Effector memory CD4-positive, alpha-beta T cell (primary cell): ENCODE data around the gene BRPF1.

Experiments used
- DNase-seq, 3 donors: peaks; one replicate each; pipeline ENCODE4 v3.0.0-alpha.2; 2020
- H3K27ac ChIP-seq: 2 replicates; pipeline ENCODE4 v1.7.0; 2013; ENCODE audit warnings: mild to moderate bottlenecking, low read length, moderate library complexity; ENCODE audit not compliant: insufficient read depth, poor library complexity, severe bottlenecking
- H3K27me3 ChIP-seq: replicated peaks from 2 replicates; pipeline ENCODE4 v1.7.0; 2013; ENCODE audit warnings: mild to moderate bottlenecking, low read length; ENCODE audit not compliant: insufficient read depth, control insufficient read depth, poor library complexity, severe bottlenecking
- H3K36me3 ChIP-seq: 2 replicates; pipeline ENCODE4 v1.7.0; 2013; ENCODE audit warnings: mild to moderate bottlenecking, low read length, moderate library complexity; ENCODE audit not compliant: control insufficient read depth, insufficient read depth
- H3K4me1 ChIP-seq: 2 replicates; pipeline ENCODE4 v1.7.0; 2013; ENCODE audit warnings: low read length, mild to moderate bottlenecking; ENCODE audit not compliant: control insufficient read depth, insufficient read depth, poor library complexity, severe bottlenecking
- H3K4me3 ChIP-seq: 2 replicates; pipeline ENCODE4 v1.7.0; 2013; ENCODE audit warnings: low read length, low read depth, mild to moderate bottlenecking; ENCODE audit not compliant: insufficient read depth, poor library complexity, severe bottlenecking
- H3K9me3 ChIP-seq: 2 replicates; pipeline ENCODE4 v1.7.0; 2013; ENCODE audit warnings: mild to moderate bottlenecking, low read length, moderate library complexity; ENCODE audit not compliant: control insufficient read depth

The BRPF1 gene

DNA sequence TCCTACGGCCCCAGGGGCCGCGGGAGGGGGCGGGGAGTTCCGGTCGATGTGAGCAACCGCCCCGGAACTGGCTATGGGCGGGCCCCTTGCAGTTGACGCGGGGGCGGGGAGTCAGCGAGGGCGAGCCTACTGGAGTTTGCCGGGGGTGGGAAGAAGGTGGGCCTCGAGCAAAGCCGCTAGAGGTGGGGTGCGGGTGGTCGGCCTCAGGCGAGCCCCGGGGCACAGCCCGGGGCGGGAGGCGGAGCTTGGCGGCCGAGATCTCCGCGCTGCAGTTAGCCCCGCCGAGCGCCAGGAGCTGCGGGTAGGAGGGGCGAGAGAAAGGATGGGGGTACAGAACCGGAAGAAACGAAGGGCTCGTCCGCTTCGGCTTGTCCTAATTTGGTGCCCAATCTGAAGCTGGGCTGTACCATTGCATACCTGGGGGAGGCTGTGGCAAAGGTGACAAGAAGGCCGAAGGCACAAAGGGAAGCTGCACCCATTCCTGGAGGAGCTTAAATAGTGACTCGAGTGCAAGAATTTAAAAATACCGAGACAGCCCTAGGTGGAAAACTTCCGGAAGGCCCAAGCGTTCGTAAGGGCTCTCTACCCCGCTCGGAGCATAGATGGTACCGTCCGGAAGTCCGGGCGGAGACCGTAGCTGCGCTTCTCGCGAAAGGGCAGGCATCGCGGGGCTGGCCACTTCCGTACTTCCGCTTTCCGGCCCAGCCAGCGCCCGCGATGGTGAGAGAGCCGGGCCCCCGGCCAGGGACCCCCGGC lies 61.0 kb downstream of the BRPF1 start, which contains the start of the genes ARPC4 and TADA3:
TSS of gene ARPC4 (plus strand) at position 678 of the 756 bp plus-strand sequence. CDS start at position 718, 40 bp downstream.
TSS of gene TADA3 (minus strand) at position 69 of the 756 bp plus-strand sequence. CDS start 1,007 bp downstream, outside the sequence.
- peak; percentile 76 to 86 (median 85) for DNase-seq
- Histone ChIP-seq H3K36me3 (peaks cover 24% of the 10 kb centered on the region), H3K4me3 (peak within 1 kb of the TSS; percentile 98), H3K27me3 (no peaks in the 10 kb centered on the region), H3K27ac (peak within 1 kb of the TSS; percentile 97), H3K9me3 (no peaks in the 10 kb centered on the region), H3K4me1 (peaks cover 30% of the 10 kb centered on the region)

DNA sequence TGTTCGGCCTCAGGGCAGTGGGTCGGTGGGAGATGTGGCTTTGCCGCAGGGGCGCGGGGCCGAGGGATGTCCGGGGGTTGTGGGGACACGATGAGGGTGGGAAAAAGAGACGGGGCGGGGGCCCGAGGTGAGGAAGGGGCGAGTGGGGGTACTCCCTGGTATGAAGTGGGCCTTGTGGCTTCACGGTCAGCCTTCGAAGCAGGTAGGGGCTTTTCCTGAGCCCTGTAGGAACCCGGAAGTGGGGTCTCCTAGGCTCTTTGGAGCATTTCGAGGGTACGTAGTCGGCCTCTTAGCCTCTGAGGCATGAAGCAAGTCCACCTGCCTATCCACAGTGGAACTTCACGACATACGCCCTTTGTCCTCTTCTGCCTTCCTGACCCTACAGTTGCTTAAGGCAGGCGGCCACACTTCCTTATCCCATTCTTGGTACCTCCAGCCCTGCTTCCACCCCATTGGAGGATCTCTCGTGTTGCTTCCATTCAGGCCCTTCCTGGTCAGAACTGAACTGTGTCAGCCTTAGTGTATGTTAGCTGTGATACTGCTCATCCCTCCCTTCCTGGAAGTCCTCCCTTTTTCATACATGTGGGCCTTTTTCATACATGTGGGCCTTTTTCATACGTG lies 61.7 kb downstream of the BRPF1 start:
- H3K4me1 ChIP-seq = peaks cover 30% of the 10 kb centered on the region

DNA sequence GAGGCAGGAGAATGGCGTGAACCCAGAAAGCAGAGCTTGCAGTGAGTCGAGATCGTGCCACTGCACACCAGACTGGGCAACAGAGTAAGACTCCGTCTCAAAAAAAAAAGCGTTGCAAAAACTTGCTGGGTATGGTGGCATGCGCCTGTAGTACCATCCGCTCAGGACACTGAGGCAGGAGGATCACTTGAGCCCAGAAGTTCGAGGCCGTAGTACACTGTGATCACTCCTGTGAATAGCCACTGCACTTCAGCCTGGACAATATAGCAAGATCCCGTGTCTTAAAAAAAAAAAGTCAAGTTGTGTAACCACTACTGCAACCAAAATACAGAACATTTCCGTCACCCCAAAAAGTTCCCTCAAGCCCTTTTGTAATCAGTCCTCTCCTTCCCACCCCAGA lies 62.9 kb downstream of the BRPF1 start:
- no peak overlapping the region for H3K4me3 ChIP-seq
- H3K27ac ChIP-seq = peak overlapping the region; percentile 97
- H3K9me3 ChIP-seq = no peaks in the 10 kb centered on the region
- peaks cover 34% of the 10 kb centered on the region for H3K36me3 ChIP-seq
- DNase-seq = no peak
- H3K27me3 ChIP-seq = no peaks in the 10 kb centered on the region
- peaks cover 30% of the 10 kb centered on the region for H3K4me1 ChIP-seq

More for the DNA sequence above, 61.7 kb downstream of the BRPF1 start:
- DNase-seq = peak in 2 of 3 donors; percentile 11 to 30
- peaks cover 31% of the 10 kb centered on the region for H3K36me3 ChIP-seq
- no peaks in the 10 kb centered on the region for H3K9me3 ChIP-seq
- H3K4me3 ChIP-seq = peak overlapping the region; percentile 98
- no peaks in the 10 kb centered on the region for H3K27me3 ChIP-seq
- H3K27ac ChIP-seq = peak overlapping the region; percentile 97

DNA sequence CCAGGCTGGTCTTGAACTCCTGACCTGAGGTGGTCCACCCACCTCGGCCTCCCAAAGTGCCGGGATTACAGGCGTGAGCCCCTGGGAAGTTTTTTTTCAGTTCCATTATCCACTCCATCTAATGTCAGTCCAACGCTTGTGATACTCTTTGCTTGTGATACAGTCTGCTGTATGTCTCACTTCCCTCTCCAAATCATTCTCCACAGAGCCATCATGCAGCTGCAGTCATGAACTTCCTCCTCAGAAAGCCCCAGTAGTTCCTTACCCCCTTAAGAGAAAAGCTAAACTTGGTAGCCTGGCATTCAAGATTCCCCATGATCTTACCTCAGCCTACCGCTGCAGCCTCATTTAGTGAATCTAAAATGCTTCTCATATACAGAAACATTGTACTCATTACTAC lies 63.7 kb downstream of the BRPF1 start:
- Histone ChIP-seq H3K36me3 (peaks cover 37% of the 10 kb centered on the region), H3K4me3 (no peak overlapping the region), H3K27ac (no peak overlapping the region), H3K9me3 (no peaks in the 10 kb centered on the region), H3K27me3 (no peaks in the 10 kb centered on the region), H3K4me1 (peaks cover 30% of the 10 kb centered on the region)
- no peak for DNase-seq

DNA sequence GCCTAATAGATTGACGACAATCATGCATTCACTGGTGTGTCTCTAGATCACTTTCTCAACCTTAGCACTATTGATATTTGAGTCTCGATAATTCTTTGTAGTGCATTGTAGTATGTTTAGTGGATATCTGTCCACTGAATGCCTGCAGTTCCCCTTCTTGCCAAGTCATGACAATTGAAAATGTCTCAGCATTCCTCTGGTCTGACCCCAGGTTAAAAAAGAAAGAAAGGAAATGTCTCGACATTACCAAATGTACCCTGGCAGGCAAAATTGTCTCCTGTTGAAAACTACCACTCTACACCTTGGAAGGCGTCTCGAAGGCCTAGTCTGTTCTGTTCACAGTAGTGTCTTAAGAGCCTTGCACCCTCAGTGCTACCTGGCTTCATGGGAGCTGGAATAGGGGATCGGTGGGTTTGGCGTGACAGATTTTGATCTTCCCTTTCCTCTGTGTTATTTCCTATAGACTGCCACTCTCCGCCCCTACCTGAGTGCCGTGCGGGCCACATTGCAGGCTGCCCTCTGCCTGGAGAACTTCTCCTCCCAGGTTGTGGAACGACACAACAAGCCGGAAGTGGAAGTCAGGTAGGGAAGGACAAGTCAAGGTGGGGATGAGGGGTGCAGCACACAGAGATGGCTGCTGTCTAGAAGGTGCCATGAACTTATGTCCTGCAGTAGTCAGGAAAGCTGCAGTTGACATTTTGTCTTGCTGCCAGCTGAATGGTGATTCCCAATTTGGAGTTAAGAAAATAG lies 65.8 kb downstream of the BRPF1 start:
- Histone ChIP-seq H3K36me3 (peaks cover 51% of the 10 kb centered on the region), H3K27ac (no peak overlapping the region), H3K9me3 (no peaks in the 10 kb centered on the region), H3K27me3 (no peaks in the 10 kb centered on the region), H3K4me3 (no peak overlapping the region), H3K4me1 (peaks cover 16% of the 10 kb centered on the region)
- no peak for DNase-seq
